Astrocyte of the spinal cord (primary cell): ENCODE data around the gene TBCC.
A peak's percentile ranks its signal among the peaks of the same experiment; 100 is the strongest.

Experiments used
- DNase-seq: peaks from one replicate; pipeline ENCODE4 v3.0.0; 2011; ENCODE audit warnings: low read depth, low spot score
- H3K4me3 ChIP-seq: 2 replicates; pipeline ENCODE4 v1.5.1; 2011; ENCODE audit warnings: low read depth, mild to moderate bottlenecking, low read length, moderate library complexity
- CTCF ChIP-seq: IDR thresholded peaks from 2 replicates; pipeline ENCODE4 v1.5.1; 2012; ENCODE audit warnings: low read depth, mild to moderate bottlenecking, low read length, inconsistent platforms
- in situ Hi-C: cut with HindIII; loops from 2 replicates; pipeline ENCODE4 v1.10.0; 2017; ENCODE audit warnings: low sequenced_read_pairs

TBCC gene

DNA sequence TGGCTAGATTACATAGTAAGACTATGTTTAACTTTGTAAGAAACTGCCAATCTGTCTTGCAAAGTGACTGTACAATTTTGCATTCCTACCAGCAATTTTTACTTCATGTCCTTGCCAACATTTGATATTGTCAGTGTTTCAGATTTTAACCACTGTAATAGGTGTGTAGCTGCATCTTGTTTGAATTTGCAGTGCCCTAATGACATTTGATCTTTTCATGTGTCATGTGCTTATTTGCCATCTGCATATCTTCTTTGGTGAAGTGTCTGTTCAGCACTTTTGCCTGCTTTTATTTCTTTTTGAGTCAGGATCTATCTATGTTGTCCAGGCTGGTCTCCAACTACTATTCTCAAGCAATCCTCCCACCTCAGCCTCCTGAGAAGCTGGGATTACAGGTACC lies 21.1 kb downstream of the TBCC start:
- in situ Hi-C loops, result no loop called here
- no peak for TF ChIP-seq CTCF
- no peak for DNase-seq
- H3K4me3 ChIP-seq, result no peak overlapping the region

GRCh38 chr6:42722497-42722896 lies 23.4 kb downstream of the TBCC start, which contains the start of gene PRPH2:
Gene PRPH2, minus strand, starts transcription at chr6:42722597. Its CDS starts 263 bp downstream, at chr6:42722334.
- no peak for TF ChIP-seq CTCF
- no peak within 1 kb of the TSS for H3K4me3 ChIP-seq
- no peak for DNase-seq
- in situ Hi-C loops, result no loop called here

DNA sequence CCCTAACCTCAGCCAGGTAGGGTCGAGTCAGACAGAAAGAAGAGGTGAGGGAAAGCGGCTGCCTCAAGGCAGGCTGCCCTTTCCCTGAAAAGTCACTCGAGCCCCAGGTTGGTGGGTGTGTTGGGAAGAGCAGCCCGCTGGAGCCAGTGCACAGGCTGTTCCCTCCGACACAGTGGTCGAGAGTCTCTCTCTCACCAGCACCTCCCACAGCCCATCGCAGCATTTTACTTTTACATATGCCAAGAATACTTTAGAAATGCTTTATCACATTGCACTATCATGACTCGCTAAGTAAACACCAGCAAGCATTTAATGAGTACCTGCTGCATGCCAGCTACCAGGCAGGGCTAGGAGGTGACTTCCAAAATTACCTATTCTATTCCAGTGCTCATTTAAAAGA lies 25.2 kb downstream of the TBCC start:
- DNase-seq, result peak; percentile 39
- in situ Hi-C loops, result no loop called here
- TF ChIP-seq CTCF, result no peak
- H3K4me3 ChIP-seq, result no peak overlapping the region

- H3K4me3 ChIP-seq, result no peak overlapping the region
- no peak for TF ChIP-seq CTCF
- no peak for DNase-seq
- in situ Hi-C loops, result no loop called here
Observed at GRCh38 chr6:42715871-42716270, 30.0 kb downstream of the TBCC start.

DNA sequence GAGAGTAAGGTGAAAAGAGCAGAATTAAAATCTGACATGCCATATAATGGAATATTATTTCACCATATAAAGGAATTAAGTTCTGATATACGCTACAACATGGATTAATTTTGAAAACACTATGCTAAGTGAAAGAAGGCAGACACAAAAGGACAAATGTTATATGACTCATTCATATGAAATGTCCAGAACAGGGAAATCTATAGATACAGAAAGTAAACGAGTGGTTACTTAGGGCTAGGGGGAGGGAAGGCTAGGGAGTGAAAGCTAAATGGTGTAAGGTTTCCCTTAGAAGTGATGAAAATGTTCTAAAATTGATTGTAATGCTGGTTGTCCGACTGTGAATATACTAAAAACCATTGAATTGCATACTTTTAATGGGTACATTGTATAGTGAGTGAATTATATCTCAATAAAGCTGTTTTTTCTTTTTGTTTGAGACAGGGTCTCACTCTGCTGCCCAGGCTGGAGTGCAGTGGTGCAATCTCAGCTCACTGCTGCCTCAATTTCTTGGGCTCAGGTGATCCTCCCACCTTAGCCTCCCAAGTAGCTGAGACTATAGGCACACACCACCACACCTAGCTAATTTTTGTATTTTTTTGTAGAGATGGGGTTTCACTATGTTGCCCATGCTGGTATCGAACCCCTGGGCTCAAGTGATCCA lies 31.7 kb downstream of the TBCC start:
- H3K4me3 ChIP-seq, result no peak overlapping the region
- no peak for TF ChIP-seq CTCF
- DNase-seq, result peak; percentile 66
- in situ Hi-C loops, result no loop called here

GRCh38 chr6:42711930-42712329 lies 34.0 kb downstream of the TBCC start:
- DNase-seq, result no peak
- no peak overlapping the region for H3K4me3 ChIP-seq
- in situ Hi-C loops, result no loop called here
- no peak for TF ChIP-seq CTCF

DNA sequence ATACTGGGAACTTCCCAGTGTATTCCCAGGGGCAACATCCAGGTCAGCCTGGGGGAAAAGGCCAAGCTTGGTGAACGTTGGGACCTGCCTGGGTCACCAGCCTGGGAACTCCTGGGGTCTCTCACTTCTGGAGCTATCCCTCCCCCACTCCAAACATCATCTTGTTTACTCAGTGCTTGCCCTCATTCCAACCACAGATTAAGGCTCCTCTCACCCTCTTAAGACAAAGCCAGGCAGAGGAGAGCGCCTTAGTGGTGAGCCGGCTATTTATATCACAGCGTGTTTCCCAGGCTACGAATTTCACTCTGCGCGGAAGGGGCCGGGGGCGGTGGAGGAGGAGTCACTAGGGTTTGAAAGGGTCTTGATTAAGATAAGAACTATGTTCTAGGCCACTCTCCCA lies 35.6 kb downstream of the TBCC start:
- no peak for TF ChIP-seq CTCF
- no peak overlapping the region for H3K4me3 ChIP-seq
- peak; percentile 48 for DNase-seq
- in situ Hi-C loops, result no loop called here
